GM18526 (cell line): ENCODE measurements around the gene IL1RN.

Experiments
- POLR2A ChIP-seq: IDR thresholded peaks from 3 replicates; pipeline ENCODE4 v1.6.1; 2011; ENCODE audit not compliant: insufficient read length; ENCODE audit errors: extremely low read depth

IL1RN gene

GRCh38 chr2:113118263-113118657 is 9.1 kb upstream of the IL1RN start:
- TF ChIP-seq POLR2A: no peak

GRCh38 chr2:113119111-113119510 is 8.3 kb upstream of the IL1RN start:
- TF ChIP-seq POLR2A: no peak

GRCh38 chr2:113120861-113121260 is 6.5 kb upstream of the IL1RN start:
- no peak for TF ChIP-seq POLR2A

GRCh38 chr2:113122364-113122763 is 5.0 kb upstream of the IL1RN start:
- TF ChIP-seq POLR2A: no peak

GRCh38 chr2:113123726-113124125 is 3.7 kb upstream of the IL1RN start:
- no peak for TF ChIP-seq POLR2A

- no peak for TF ChIP-seq POLR2A
Measured at GRCh38 chr2:113124181-113124961, 3.0 kb upstream of the IL1RN start.

- no peak for TF ChIP-seq POLR2A
Measured at GRCh38 chr2:113124984-113125855, 2.2 kb upstream of the IL1RN start.

GRCh38 chr2:113127646-113128570 is 510 bp downstream of the IL1RN start:
- no peak for TF ChIP-seq POLR2A

GRCh38 chr2:113129519-113130078 is 2.2 kb downstream of the IL1RN start:
- TF ChIP-seq POLR2A: no peak

- TF ChIP-seq POLR2A: no peak
Measured at GRCh38 chr2:113131352-113132185, 4.2 kb downstream of the IL1RN start.

GRCh38 chr2:113132414-113133021 is 5.1 kb downstream of the IL1RN start:
- TF ChIP-seq POLR2A: no peak

GRCh38 chr2:113133704-113134598 is 6.6 kb downstream of the IL1RN start:
- no peak for TF ChIP-seq POLR2A

- no peak for TF ChIP-seq POLR2A
Measured at GRCh38 chr2:113134717-113135116, 7.3 kb downstream of the IL1RN start.
